GM21737 (cell line): Measurements from ENCODE around the gene SYNGAP1.

Experiments
- ATAC-seq: cut with Tn5 transposase; IDR thresholded peaks from one replicate; pipeline ENCODE4 v1.9.1; 2021; ENCODE audit warnings: mild to moderate bottlenecking, moderate library complexity; ENCODE audit not compliant: unreplicated experiment

Gene SYNGAP1

GRCh38 chr6:33420491-33421343, 852 bp downstream of the SYNGAP1 start:
- ATAC-seq: no peak

DNA sequence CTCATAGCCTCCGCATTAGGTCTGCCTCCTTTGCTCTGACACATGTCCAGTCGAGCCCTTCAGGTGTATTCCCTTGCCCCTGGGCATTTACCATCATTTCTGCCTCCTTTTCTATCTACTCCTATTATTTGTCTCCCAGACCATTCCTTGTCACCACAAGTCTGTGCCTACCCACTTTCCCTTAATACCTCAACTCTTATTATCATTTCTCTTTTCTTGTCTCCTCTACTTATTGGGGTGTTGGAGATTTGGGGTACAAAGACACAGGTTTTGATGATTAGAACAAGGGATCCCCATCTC, 1.4 kb downstream of the SYNGAP1 start:
- no peak for ATAC-seq

- ATAC-seq: no peak
Observed at GRCh38 chr6:33423777-33424176, 3.9 kb downstream of the SYNGAP1 start.

- no peak for ATAC-seq
Observed at GRCh38 chr6:33424855-33425667, 5.2 kb downstream of the SYNGAP1 start.

- ATAC-seq: peak; percentile 38
Observed at GRCh38 chr6:33425668-33426577, 6.1 kb downstream of the SYNGAP1 start.

DNA sequence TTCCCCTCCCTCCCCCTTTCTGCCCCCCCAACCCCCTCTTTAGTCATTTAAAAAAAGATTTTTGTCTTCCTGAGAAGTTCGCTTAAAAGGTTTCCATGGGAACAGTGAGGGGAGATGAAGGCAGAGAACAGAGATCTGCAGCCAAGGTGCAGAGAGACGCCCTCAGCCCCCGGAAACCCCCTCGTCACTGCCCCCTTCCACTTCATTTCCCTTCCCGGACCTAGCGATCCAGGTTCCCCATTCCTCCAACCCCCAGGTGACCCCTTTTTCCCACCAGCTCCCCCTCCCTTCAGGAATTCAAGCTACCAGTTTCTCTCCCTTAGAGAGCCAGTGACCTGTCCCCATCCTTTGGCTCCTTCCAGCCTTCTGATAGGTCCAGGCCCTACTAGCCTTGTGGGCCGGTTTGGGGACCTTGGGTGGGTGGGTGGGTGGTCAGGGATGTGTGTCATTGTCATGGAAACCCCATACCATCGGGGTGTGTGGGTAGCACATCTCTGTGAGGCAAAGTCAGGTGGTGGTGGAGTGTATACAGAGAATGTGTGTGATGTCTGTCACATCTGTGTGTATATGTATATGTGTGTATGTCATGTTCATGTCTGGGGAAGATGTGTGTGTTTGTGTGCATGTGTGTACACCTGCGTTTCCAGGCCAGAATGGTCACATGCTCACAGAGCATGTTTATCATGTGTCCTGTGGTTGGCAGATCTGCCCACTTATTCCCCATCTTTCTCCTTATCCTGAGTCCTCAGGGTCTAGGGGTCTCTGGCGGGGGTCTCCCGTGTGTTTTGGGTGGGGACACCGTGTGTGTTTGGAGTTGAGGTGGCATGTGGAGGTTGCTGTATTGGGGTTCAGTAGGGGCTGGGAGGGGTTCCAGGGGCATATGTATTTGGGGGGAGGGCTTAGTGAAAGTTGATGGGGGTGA, 7.0 kb downstream of the SYNGAP1 start:
- ATAC-seq: no peak

GRCh38 chr6:33427585-33428223, 7.8 kb downstream of the SYNGAP1 start:
- ATAC-seq: no peak

DNA sequence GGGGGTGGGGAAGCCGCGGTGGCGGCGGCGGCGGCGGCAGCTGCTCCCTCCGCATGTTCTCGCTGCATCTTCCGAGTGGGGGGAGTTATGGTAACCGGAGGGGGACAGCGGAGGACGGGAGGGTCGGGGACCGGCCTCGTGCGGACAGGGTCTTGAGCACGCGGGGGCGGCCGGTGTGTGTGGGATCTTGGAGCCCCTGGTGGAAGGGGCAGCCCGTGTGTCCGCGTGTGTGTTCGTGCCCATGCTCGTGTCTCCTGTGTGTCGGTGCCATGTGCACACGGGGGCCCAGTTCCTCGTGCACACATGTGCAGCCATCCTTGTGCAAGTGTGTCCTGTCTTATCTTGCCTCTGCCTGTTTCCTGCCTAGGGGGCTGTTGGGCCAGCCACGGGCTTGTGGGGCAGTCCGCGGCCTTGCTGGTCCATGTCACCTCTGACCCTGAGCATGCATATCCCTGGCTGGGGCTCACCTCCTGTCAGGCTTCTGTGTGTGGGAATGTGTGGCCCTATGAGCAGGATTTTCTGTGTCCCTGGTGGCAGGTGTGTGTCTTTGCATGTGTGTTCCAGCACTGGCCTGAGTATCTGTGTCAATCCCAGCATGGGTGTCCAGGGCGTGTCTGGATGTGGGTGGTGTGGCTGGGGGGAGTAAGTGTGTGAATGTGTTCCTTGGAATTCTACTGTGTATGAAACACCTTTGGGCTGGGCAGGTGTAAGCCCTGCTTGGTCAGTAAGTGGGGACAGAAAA, 8.5 kb downstream of the SYNGAP1 start:
- no peak for ATAC-seq

GRCh38 chr6:33428966-33429749, 9.3 kb downstream of the SYNGAP1 start:
- no peak for ATAC-seq

DNA sequence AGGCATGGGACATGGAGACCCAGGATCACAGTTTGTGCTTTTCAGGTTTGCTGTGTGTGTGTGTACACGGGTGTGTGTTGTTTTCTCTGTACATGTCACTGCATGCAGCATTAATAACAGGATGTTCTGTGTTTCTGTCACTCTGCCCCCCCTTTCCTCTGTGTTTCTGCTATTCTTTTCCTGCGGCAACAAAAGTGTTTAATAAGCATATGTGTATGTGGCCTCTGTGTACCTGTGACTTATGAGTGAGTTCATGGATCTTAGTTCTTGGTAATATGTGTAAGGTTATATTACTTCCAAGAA, 9.8 kb downstream of the SYNGAP1 start:
- ATAC-seq: no peak

GRCh38 chr6:33430334-33430733, 10.5 kb downstream of the SYNGAP1 start:
- no peak for ATAC-seq

DNA sequence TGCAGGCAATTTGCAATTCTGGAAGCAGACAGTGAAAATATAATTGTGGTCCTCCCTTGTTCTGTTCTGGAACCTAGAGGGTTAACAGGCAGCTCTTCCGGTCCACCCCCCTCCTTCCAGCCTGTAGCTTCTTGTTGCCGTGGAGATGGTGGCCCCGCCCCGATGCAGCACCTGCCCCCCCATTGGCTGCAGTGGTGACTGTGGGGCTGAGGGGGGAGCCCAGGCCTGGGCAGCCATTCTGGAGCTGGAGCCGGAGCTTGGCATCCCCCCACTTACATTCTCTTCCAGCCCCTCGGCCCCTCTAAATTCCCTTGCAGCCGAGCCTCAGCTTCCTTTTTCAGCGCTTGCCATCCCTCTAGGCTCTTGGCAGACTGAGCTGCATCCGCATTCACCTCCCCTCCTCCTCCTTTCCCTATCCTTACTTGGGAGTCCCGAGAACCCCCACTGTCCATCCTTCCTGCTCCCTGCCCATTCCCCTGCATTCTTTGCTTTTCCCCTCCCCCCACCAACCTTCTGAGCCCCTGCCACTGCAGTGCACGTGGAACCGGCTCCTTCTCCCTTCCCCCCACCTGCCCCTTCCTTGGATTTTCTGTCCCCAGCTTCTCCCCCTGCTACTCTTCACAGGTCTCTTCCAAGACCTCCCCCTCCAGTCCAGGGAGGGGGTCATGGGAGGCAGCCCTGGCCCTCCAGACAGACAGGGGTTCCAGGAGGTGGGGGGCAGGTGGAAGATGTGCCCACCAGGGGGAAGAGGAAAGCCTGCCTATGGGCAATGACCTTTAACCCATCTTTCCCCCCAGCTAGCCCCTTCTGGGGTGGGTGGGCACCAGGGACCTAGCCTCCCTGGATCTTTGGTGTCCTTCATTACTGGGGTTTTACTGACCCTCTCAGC, 11.4 kb downstream of the SYNGAP1 start:
- peak; percentile 37 for ATAC-seq

DNA sequence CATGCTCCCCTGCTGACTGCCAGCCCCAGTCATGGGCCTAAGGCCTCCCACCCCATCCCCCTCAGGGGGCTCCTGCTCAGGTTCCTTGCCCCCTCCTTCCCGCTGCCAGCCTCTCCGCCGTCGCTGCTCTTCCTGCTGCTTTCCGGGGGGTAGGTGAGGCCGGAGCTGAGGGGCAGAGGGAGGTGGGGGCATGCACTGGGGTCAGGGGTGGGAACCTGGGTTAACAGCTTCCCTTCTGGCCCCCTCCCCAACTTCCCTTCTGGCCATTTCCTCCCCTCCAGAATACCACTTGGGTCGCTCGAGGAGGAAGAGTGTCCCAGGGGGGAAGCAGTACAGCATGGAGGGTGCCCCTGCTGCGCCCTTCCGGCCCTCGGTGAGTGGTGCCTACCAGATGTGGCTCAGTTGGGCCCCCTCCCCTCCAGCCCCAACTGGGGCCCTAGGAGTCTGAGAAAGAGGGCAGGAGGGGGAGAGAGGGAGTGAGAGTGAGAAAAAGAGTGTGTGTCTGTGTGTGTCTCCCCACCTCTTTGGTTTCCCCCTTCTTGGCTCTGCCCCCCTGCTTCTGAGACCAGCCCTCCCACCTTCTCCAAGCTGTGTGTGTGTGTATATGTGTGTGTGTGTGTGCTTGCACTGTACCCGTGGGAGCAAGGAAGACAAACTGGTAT, 12.1 kb downstream of the SYNGAP1 start:
- ATAC-seq: no peak

DNA sequence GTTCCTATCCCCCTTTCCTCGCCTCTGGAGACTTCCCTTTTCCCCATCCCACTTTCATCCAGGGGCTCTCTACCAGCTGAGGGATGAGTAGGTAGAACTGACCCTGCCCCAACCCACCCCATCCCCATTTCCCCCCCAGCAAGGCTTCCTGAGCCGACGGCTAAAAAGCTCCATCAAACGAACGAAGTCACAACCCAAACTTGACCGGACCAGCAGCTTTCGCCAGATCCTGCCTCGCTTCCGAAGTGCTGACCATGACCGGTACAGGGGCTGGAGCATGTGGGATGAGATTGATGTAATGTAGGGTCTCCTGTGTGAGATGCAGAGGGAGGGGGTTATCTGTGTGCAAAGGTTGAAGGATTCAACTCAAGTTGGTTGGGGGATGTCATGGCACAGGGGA, 12.7 kb downstream of the SYNGAP1 start:
- ATAC-seq: no peak

DNA sequence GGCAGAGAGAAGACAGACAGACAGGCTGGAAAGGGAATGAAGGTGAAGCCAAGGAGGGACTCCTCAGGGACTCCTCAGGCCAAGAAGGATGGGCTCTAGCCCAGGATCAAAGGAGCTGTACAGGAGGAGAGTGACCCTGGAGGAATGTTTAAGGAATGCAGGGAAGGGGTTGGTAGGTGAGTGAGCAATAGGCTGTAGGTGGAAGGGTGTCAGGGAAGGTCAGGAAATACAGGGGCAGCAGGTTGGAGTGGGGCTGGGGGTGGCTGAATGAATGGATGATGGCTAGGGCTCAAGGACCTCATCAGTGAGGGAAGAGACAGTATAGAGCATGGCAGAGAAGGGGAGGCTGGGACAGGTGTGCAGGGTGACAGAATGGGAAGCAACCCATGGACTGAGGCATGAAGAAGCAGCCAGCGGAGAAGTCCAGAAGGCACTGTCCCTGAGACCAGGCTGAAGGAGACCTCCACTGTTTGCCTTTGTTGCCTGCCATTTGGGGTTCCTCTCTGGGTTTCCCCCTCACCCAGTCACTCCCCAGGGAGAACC, 13.2 kb downstream of the SYNGAP1 start:
- no peak for ATAC-seq

DNA sequence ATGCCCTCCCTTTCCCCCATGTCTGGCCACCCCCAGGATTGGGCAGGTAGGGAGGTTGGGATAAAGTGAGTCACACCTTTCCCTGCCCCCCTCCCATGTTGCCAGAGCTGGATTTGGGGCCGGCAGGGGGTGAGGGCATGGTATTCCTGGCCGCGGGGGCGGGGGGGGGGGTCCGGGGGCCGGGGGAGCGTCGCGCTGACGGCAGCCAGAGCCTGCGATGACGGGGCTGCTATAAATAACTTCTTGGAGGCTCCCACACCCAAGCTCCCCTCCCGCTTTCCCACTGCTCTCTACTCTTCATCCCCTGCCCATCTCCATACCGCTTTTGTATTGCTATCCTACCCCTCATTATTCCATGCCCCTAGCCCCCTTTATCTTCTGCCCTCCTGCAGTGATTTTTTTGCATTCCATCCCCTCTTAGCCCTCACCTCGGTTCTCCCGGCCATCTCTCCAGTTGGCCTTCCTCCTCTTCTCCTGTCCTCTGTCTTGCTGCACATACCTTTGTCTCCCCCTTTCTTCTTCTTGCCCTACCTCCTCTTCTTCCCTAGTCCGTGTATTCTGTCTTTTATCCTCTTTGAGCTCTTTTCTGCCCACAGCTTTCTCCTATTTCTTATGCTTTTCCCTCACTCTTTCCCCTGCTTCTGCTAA, 13.8 kb downstream of the SYNGAP1 start:
- no peak for ATAC-seq
